T-cell (primary cell): ENCODE measurements around the gene NDUFA5. TPM values are rescaled to one million over a fixed set of nuclear protein-coding genes. Genes with fewer than 3 reads are reported as not detected.

Experiments used
- ATAC-seq, 4 experiments: fragments of 200-7000 bp in 3 of 4; fragments of 150-1000 bp in 1 of 4; cut with Tn5 transposase; replicated peaks in 1 of 4; 1 replicate in 3 of 4; 2 replicates in 1 of 4; pipeline ENCODE4 v1.10.0; 2021; ENCODE audit warnings: moderate library complexity in 3 of 4, mild to moderate bottlenecking in 2 of 4, moderate number of reproducible peaks in 1 of 4
- CTCF ChIA-PET, 2 donors: fragments of 300-600 bp; sonication (Branson Sonifier 250); formaldehyde crosslinking; loops; one replicate each; lab custom pipeline; 2022; ENCODE audit warnings: antibody characterized with exemption in 2 of 2; lab: Charles Lee
- POLR2A ChIA-PET, 2 donors: fragments of 300-600 bp; sonication (Branson Sonifier 250); formaldehyde crosslinking; loops; one replicate each; lab custom pipeline; 2022; ENCODE audit warnings: antibody characterized with exemption in 2 of 2; lab: Charles Lee
- DNase-seq, 35 experiments: peaks; one replicate each; pipeline versions ENCODE4 v3.0.0 to v3.0.0-alpha.2; 2013 to 2023
- H3K27ac ChIP-seq: one replicate; pipeline ENCODE4 v1.5.1; 2013; ENCODE audit warnings: low read length
- H3K27me3 ChIP-seq, 2 experiments: replicated peaks in 1 of 2; 1 replicate in 1 of 2; 2 replicates in 1 of 2; pipeline versions ENCODE4 v1.6.1 to v1.7.0; 2013; ENCODE audit warnings: low read length in 1 of 2, mixed read lengths in 1 of 2; ENCODE audit not compliant: control insufficient read depth in 2 of 2, insufficient read depth in 2 of 2; ENCODE audit errors: extremely low read depth in 1 of 2
- H3K36me3 ChIP-seq, 2 donors: 1 replicate in 1 of 2; 2 replicates in 1 of 2; pipeline versions ENCODE4 v1.6.1 to v1.7.0; 2013; ENCODE audit warnings: low read length in 1 of 2; ENCODE audit not compliant: control insufficient read depth in 2 of 2, insufficient read depth in 1 of 2; ENCODE audit errors: extremely low read depth in 1 of 2
- H3K4me1 ChIP-seq, 2 experiments: 1 replicate in 1 of 2; 2 replicates in 1 of 2; pipeline versions ENCODE4 v1.6.1 to v1.7.0; 2013; ENCODE audit warnings: low read length in 2 of 2, mixed read lengths in 1 of 2; ENCODE audit not compliant: insufficient read depth in 2 of 2, control insufficient read depth in 1 of 2; ENCODE audit errors: extremely low read depth in 1 of 2
- H3K4me3 ChIP-seq, 2 donors: 1 replicate in 1 of 2; 2 replicates in 1 of 2; pipeline versions ENCODE4 v1.5.1 to v1.7.0; 2013; ENCODE audit warnings: mild to moderate bottlenecking in 2 of 2, low read length in 1 of 2, moderate library complexity in 1 of 2; ENCODE audit not compliant: control insufficient read depth in 1 of 2; ENCODE audit errors: extremely low read depth in 1 of 2
- H3K9me3 ChIP-seq: 2 replicates; pipeline ENCODE4 v1.7.0; 2013
- H3K27ac Mint-ChIP-seq, 2 donors: one replicate each; pipeline ENCODE4 v1.8.0; 2020 to 2021; ENCODE audit warnings: mild to moderate bottlenecking in 2 of 2, mixed read lengths in 2 of 2
- H3K27me3 Mint-ChIP-seq, 2 donors: one replicate each; pipeline ENCODE4 v1.8.0; 2021 to 2022; ENCODE audit warnings: mixed read lengths in 2 of 2
- H3K36me3 Mint-ChIP-seq: one replicate; pipeline ENCODE4 v1.8.0; 2021; ENCODE audit warnings: mixed read lengths
- H3K4me1 Mint-ChIP-seq, 3 donors: one replicate each; pipeline ENCODE4 v1.8.0; 2020 to 2022; ENCODE audit warnings: mixed read lengths in 3 of 3, mild to moderate bottlenecking in 1 of 3
- H3K4me3 Mint-ChIP-seq, 3 donors: one replicate each; pipeline ENCODE4 v1.8.0; 2020 to 2022; ENCODE audit warnings: mild to moderate bottlenecking in 3 of 3, mixed read lengths in 3 of 3, moderate library complexity in 3 of 3
- H3K9me3 Mint-ChIP-seq, 3 donors: one replicate each; pipeline ENCODE4 v1.8.0; 2020 to 2022; ENCODE audit warnings: mixed read lengths in 3 of 3
- WGBS: methylation state at CpG from one replicate; pipeline ENCODE4 v1.1.5; 2013; ENCODE audit warnings: missing lambda C conversion rate; ENCODE audit not compliant: insufficient coverage; 5-methylcytosine and 5-hydroxymethylcytosine counted together
- total RNA-seq, 35 experiments: library from RNA in 6 of 35; stranded (reverse) in 6 of 35; fragments of 120-200 nt in 1 of 35; gene quantifications; one replicate each; pipeline versions ENCODE4 v1.2.1 to v1.2.4 and lab custom pipeline; 2013 to 2026

The NDUFA5 gene
- total RNA-seq, 5 donors from 2014 or later (not counting 1 experiment from before 2014, with no cell fraction given) = 47.0 to 56.5 (median 48.8) TPM

- H3K4me1 ChIP-seq = peaks cover 3 to 23% of the 10 kb centered on the region in 2 experiments
- peaks cover 0 to 3% of the 10 kb centered on the region in 2 donors for H3K36me3 ChIP-seq
- H3K27ac ChIP-seq = no peak overlapping the region
- H3K4me3 ChIP-seq = no peak overlapping the region
- Mint-ChIP-seq H3K36me3 (no peaks in the 10 kb centered on the region), H3K27ac (no peak overlapping the region), H3K9me3 (no peaks in the 10 kb centered on the region), H3K4me3 (no peak overlapping the region), H3K4me1 (peaks cover 22 to 27% (median 23%) of the 10 kb centered on the region in 3 donors), H3K27me3 (peaks cover 3% of the 10 kb centered on the region in 2 donors)
- ATAC-seq (no peak), DNase-seq (peak in 1 of 35 experiments; percentile 40)
- WGBS = no CpG with 5 or more reads among the region's 3 CpGs
- ChIA-PET CTCF (interaction anchor here in 1 of 2 donors (1.0 to 1.9 kb wide), 2 partner anchors 43 to 44 kb away, joined by 3 to 11 read pairs; no protein-coding TSS in a partner anchor), POLR2A (interaction anchor here in 1 of 2 donors (0.8 kb wide), 1 partner anchor 42 kb away, joined by 4 read pairs; no protein-coding TSS in a partner anchor)
- no peaks in the 10 kb centered on the region for H3K9me3 ChIP-seq
- peaks cover 4 to 5% of the 10 kb centered on the region in 2 experiments for H3K27me3 ChIP-seq
Observed at GRCh38 chr7:123537026-123537642, 20.5 kb downstream of the NDUFA5 start.

- H3K4me1 Mint-ChIP-seq = peaks cover 22 to 27% (median 24%) of the 10 kb centered on the region in 3 donors
- H3K4me3 ChIP-seq = peak overlapping the region in 1 of 2 donors; percentile 80
- no peak overlapping the region for H3K27ac Mint-ChIP-seq
- peaks cover 7 to 10% of the 10 kb centered on the region in 2 donors for H3K27me3 Mint-ChIP-seq
- peaks cover 0 to 3% of the 10 kb centered on the region in 2 donors for H3K36me3 ChIP-seq
- no CpG with 5 or more reads among the region's 12 CpGs for WGBS
- no peaks in the 10 kb centered on the region for H3K36me3 Mint-ChIP-seq
- H3K9me3 ChIP-seq = no peaks in the 10 kb centered on the region
- H3K27me3 ChIP-seq = peaks cover 4 to 8% of the 10 kb centered on the region in 2 experiments
- peaks cover 3 to 23% of the 10 kb centered on the region in 2 experiments for H3K4me1 ChIP-seq
- no peaks in the 10 kb centered on the region for H3K9me3 Mint-ChIP-seq
- H3K4me3 Mint-ChIP-seq = peak overlapping the region; percentile 54 to 91 (median 84)
- no peak overlapping the region for H3K27ac ChIP-seq
- peak in 1 of 35 experiments; percentile 1 for DNase-seq
- no peak for ATAC-seq
- POLR2A ChIA-PET = interaction anchor here (0.5 to 1.2 kb wide), 7 partner anchors 16 to 212 kb away, joined by 3 to 6 read pairs (median 4); no protein-coding TSS in a partner anchor
- CTCF ChIA-PET = interaction anchor here (0.6 to 2.6 kb wide), 6 partner anchors 17 to 43 kb away, joined by 3 to 29 read pairs (median 11); partner anchors contain the start of gene NDUFA5 (in 1 of the 2)
Observed at GRCh38 chr7:123535517-123535916, 22.1 kb downstream of the NDUFA5 start.

GRCh38 chr7:123534383-123535260, 23.0 kb downstream of the NDUFA5 start, which contains the start of gene IQUB:
IQUB (minus strand) TSS chr7:123534595; CDS start chr7:123512340, 22,255 bp downstream.
- H3K4me1 ChIP-seq = peaks cover 3 to 23% of the 10 kb centered on the region in 2 experiments
- ChIA-PET CTCF (interaction anchor here (0.6 to 2.6 kb wide), 10 partner anchors 18 to 218 kb away, joined by 3 to 29 read pairs (median 5); partner anchors contain the start of gene NDUFA5 (in 2 of the 2)), POLR2A (interaction anchor here (0.6 to 1.0 kb wide), 8 partner anchors 15 to 32 kb away, joined by 3 to 6 read pairs (median 4); partner anchors contain the start of gene NDUFA5 (in 1 of the 2))
- no peaks in the 10 kb centered on the region for H3K9me3 ChIP-seq
- Mint-ChIP-seq H3K4me1 (peaks cover 22 to 27% (median 24%) of the 10 kb centered on the region in 3 donors), H3K36me3 (no peaks in the 10 kb centered on the region), H3K9me3 (no peaks in the 10 kb centered on the region), H3K27me3 (peaks cover 7 to 17% of the 10 kb centered on the region in 2 donors), H3K27ac (peak within 1 kb of the TSS; percentile 70 to 87), H3K4me3 (peak within 1 kb of the TSS; percentile 84 to 91 (median 84))
- H3K4me3 ChIP-seq = peak within 1 kb of the TSS; percentile 41 to 80
- H3K27ac ChIP-seq = peak within 1 kb of the TSS; percentile 47
- 0% methylated on average over 38 of the region's 54 CpGs for WGBS
- peak; percentile 72 to 96 (median 87) for DNase-seq
- peak; percentile 79 to 91 (median 83) for ATAC-seq
- peaks cover 0 to 3% of the 10 kb centered on the region in 2 donors for H3K36me3 ChIP-seq
- H3K27me3 ChIP-seq = peaks cover 4 to 17% of the 10 kb centered on the region in 2 experiments

- Histone ChIP-seq H3K9me3 (no peaks in the 10 kb centered on the region), H3K4me1 (peaks cover 3 to 23% of the 10 kb centered on the region in 2 experiments), H3K27me3 (peaks cover 4 to 17% of the 10 kb centered on the region in 2 experiments), H3K36me3 (no peaks in the 10 kb centered on the region), H3K4me3 (peak overlapping the region; percentile 41 to 80), H3K27ac (peak overlapping the region; percentile 42)
- H3K27me3 Mint-ChIP-seq = peaks cover 7 to 18% of the 10 kb centered on the region in 2 donors
- H3K4me1 Mint-ChIP-seq = peaks cover 22 to 27% (median 24%) of the 10 kb centered on the region in 3 donors
- H3K36me3 Mint-ChIP-seq = no peaks in the 10 kb centered on the region
- ATAC-seq (peak; percentile 7 to 29 (median 11)), DNase-seq (peak in 22 of 35 experiments; percentile 3 to 54 (median 19))
- H3K4me3 Mint-ChIP-seq = peak overlapping the region; percentile 84 to 91 (median 84)
- peak overlapping the region; percentile 41 to 70 for H3K27ac Mint-ChIP-seq
- H3K9me3 Mint-ChIP-seq = no peaks in the 10 kb centered on the region
- ChIA-PET POLR2A (interaction anchor here (0.5 to 0.9 kb wide), 4 partner anchors 20 to 41 kb away, joined by 4 to 8 read pairs (median 4); partner anchors contain the start of gene NDUFA5 (in 1 of the 2)), CTCF (interaction anchor here (1.2 to 2.6 kb wide), 4 partner anchors 24 to 41 kb away, joined by 5 to 29 read pairs (median 15); partner anchors contain the start of gene NDUFA5 (in 1 of the 2))
- WGBS = 4% methylated on average over 6 of the region's 9 CpGs
Observed at GRCh38 chr7:123533929-123534382, 23.7 kb downstream of the NDUFA5 start.

GRCh38 chr7:123533553-123533917, 24.1 kb downstream of the NDUFA5 start:
- no peak overlapping the region for H3K27ac ChIP-seq
- no peak overlapping the region for H3K4me3 ChIP-seq
- no peaks in the 10 kb centered on the region for H3K36me3 Mint-ChIP-seq
- ChIA-PET POLR2A (interaction anchor here in 1 of 2 donors (0.5 to 0.9 kb wide), 2 partner anchors 24 to 40 kb away, joined by 4 to 8 read pairs; partner anchors contain the start of gene NDUFA5), CTCF (interaction anchor here in 1 of 2 donors (2.3 to 2.4 kb wide), 2 partner anchors 25 to 39 kb away, joined by 15 to 29 read pairs; partner anchors contain the start of gene NDUFA5)
- no peak for ATAC-seq
- WGBS = no CpG with 5 or more reads among the region's 3 CpGs
- H3K9me3 Mint-ChIP-seq = no peaks in the 10 kb centered on the region
- H3K27me3 ChIP-seq = peaks cover 4 to 17% of the 10 kb centered on the region in 2 experiments
- H3K4me1 ChIP-seq = peaks cover 3 to 23% of the 10 kb centered on the region in 2 experiments
- peaks cover 22 to 27% (median 24%) of the 10 kb centered on the region in 3 donors for H3K4me1 Mint-ChIP-seq
- no peaks in the 10 kb centered on the region for H3K36me3 ChIP-seq
- no peak overlapping the region for H3K27ac Mint-ChIP-seq
- peaks cover 9 to 22% of the 10 kb centered on the region in 2 donors for H3K27me3 Mint-ChIP-seq
- H3K4me3 Mint-ChIP-seq = peak overlapping the region; percentile 84 to 91 (median 84)
- H3K9me3 ChIP-seq = no peaks in the 10 kb centered on the region
- DNase-seq = no peak
